ENCODE data around the gene RET. TPM values are rescaled to one million over a fixed set of nuclear protein-coding genes. Genes with fewer than 3 reads are reported as not detected.

The RET gene
- total RNA-seq, 1 donor from 2014 or later, result 0.30 TPM

GRCh38 chr10:43166207-43166879, 89.5 kb downstream of the RET start:
- intact Hi-C loops (cut with micrococcal nuclease), result loop anchor here (2.0 kb wide), 1 partner anchor 26 kb away; no protein-coding TSS in a partner anchor

- intact Hi-C loops (cut with micrococcal nuclease), result loop anchor here (2.0 kb wide), 1 partner anchor 26 kb away; no protein-coding TSS in a partner anchor
Measured at GRCh38 chr10:43166880-43167497, 90.1 kb downstream of the RET start.

- intact Hi-C loops (cut with micrococcal nuclease), result loop anchor here (2.0 kb wide), 1 partner anchor 27 kb away; no protein-coding TSS in a partner anchor
Measured at GRCh38 chr10:43167498-43167889, 90.6 kb downstream of the RET start.

- intact Hi-C loops (cut with micrococcal nuclease), result no loop called here
Measured at GRCh38 chr10:43170491-43170890, 93.6 kb downstream of the RET start.

GRCh38 chr10:43172645-43173044, 95.8 kb downstream of the RET start:
- intact Hi-C loops (cut with micrococcal nuclease), result no loop called here

GRCh38 chr10:43173120-43173519, 96.3 kb downstream of the RET start:
- intact Hi-C loops (cut with micrococcal nuclease), result no loop called here

GRCh38 chr10:43174969-43175368, 98.1 kb downstream of the RET start:
- intact Hi-C loops (cut with micrococcal nuclease), result no loop called here

GRCh38 chr10:43176271-43176670, 99.4 kb downstream of the RET start:
- intact Hi-C loops (cut with micrococcal nuclease), result no loop called here

- intact Hi-C loops (cut with micrococcal nuclease), result no loop called here
Measured at GRCh38 chr10:43177595-43177994, 100.7 kb downstream of the RET start.

Other genes starting within 250 kb of the RET start
- gene CSGALNACT2, start 61.4 kb downstream of the RET start, total RNA-seq, result 35.9 and 36.9 TPM in 2 replicates
- 1.4 and 1.5 TPM in 2 replicates for gene RASGEF1A, start 190.0 kb downstream of the RET start, total RNA-seq